Chondrocyte (in vitro differentiated cells): Measurements from ENCODE around the gene TMOD2. TPM values are rescaled to one million over a fixed set of nuclear protein-coding genes. Genes with fewer than 3 reads are reported as not detected.

Experiments used
- DNase-seq: peaks from one replicate; pipeline ENCODE4 v3.0.0; 2021; ENCODE audit warnings: mixed read lengths, low spot score
- H3K27ac Mint-ChIP-seq: one replicate; pipeline ENCODE4 v1.8.0; 2021; ENCODE audit warnings: mild to moderate bottlenecking, moderate library complexity, mixed read lengths; ENCODE audit not compliant: unreplicated experiment
- H3K27me3 Mint-ChIP-seq: 2 replicates; pipeline ENCODE4 v1.8.0; 2021; ENCODE audit warnings: low read depth, mixed read lengths
- H3K36me3 Mint-ChIP-seq: 2 replicates; pipeline ENCODE4 v1.8.0; 2021; ENCODE audit warnings: low read depth, mixed read lengths
- H3K4me1 Mint-ChIP-seq: 2 replicates; pipeline ENCODE4 v1.8.0; 2021; ENCODE audit warnings: low read depth, mild to moderate bottlenecking, mixed read lengths
- H3K4me3 Mint-ChIP-seq: one replicate; pipeline ENCODE4 v1.8.0; 2021; ENCODE audit warnings: mild to moderate bottlenecking, moderate library complexity, mixed read lengths; ENCODE audit not compliant: unreplicated experiment
- H3K9me3 Mint-ChIP-seq: 2 replicates; pipeline ENCODE4 v1.8.0; 2021; ENCODE audit warnings: low read depth, mixed read lengths
- CTCF ChIP-seq: fragments of 200-600 bp; sonication (generic); IDR thresholded peaks from 2 replicates; pipeline ENCODE4 v1.5.0; 2021; ENCODE audit warnings: antibody characterized with exemption, mild to moderate bottlenecking, moderate library complexity
- total RNA-seq: library from RNA; stranded (reverse); gene quantifications from 3 replicates; pipeline ENCODE4 v1.2.1, GENCODE V29; 2021

TMOD2 gene
- total RNA-seq, 1 donor from 2014 or later: 7.8 TPM

DNA sequence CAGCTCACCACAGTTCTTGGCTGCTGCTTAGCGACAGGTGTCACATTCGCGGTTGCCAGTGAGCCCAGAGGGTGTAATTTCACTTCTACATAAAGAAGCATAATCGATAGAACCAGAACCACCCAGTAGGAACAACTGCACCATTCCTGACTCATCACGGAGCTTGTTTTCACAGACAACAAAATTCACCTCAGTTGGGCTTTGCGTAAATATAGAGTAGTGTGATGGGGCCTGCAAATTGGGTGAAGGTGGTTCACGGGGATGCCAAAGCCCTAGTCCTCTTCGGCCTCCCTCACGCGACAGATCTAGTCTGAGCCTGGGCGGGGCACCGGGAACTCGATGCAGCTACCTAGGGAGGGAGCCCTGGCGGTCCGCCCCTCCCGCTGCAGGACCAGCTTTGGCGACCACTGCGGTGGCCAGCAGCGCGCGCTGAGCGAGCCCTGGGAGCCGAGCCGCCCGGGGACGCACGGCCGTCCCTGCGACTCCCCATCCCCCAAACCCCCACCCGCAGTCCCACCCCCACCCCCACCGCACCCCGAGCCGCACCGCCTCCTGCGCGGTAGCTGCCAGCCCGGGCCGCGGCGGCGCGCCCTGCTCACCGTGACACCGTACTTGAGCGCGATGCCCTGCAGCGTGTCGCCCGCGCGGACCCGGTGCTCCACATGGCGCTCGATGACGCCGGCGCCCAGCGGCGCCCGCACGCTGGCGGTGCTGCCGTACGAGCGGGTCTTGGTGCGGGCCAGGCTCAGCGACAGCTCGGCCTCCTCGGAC lies 14.5 kb upstream of the TMOD2 start:
- no peak for TF ChIP-seq CTCF
- peaks cover 18% of the 10 kb centered on the region for H3K4me1 Mint-ChIP-seq
- H3K27me3 Mint-ChIP-seq: peaks cover 1% of the 10 kb centered on the region
- H3K4me3 Mint-ChIP-seq: peak overlapping the region; percentile 66
- no peak overlapping the region for H3K27ac Mint-ChIP-seq
- H3K36me3 Mint-ChIP-seq: peaks cover 1% of the 10 kb centered on the region
- no peaks in the 10 kb centered on the region for H3K9me3 Mint-ChIP-seq
- DNase-seq: no peak

- DNase-seq: no peak
- no peak for TF ChIP-seq CTCF
- H3K27me3 Mint-ChIP-seq: peaks cover 4% of the 10 kb centered on the region
- H3K36me3 Mint-ChIP-seq: peaks cover 1% of the 10 kb centered on the region
- peak within 1 kb of the TSS; percentile 66 for H3K4me3 Mint-ChIP-seq
- H3K9me3 Mint-ChIP-seq: no peaks in the 10 kb centered on the region
- peaks cover 15% of the 10 kb centered on the region for H3K4me1 Mint-ChIP-seq
- H3K27ac Mint-ChIP-seq: no peak within 1 kb of the TSS
Measured at GRCh38 chr15:51737522-51738305, 13.7 kb upstream of the TMOD2 start, which contains the start of gene LYSMD2. Gene LYSMD2, minus strand, starts transcription at chr15:51737655. Its CDS starts 33 bp downstream, at chr15:51737622.

- H3K4me3 Mint-ChIP-seq: peak overlapping the region; percentile 64
- H3K27ac Mint-ChIP-seq: no peak overlapping the region
- no peak for DNase-seq
- H3K27me3 Mint-ChIP-seq: peaks cover 7% of the 10 kb centered on the region
- H3K9me3 Mint-ChIP-seq: no peaks in the 10 kb centered on the region
- TF ChIP-seq CTCF: no peak
- H3K36me3 Mint-ChIP-seq: no peaks in the 10 kb centered on the region
- peaks cover 15% of the 10 kb centered on the region for H3K4me1 Mint-ChIP-seq
Measured at GRCh38 chr15:51738553-51738952, 12.8 kb upstream of the TMOD2 start.

- Mint-ChIP-seq H3K27me3 (peaks cover 13% of the 10 kb centered on the region), H3K4me1 (peaks cover 15% of the 10 kb centered on the region), H3K27ac (no peak overlapping the region), H3K36me3 (no peaks in the 10 kb centered on the region), H3K9me3 (no peaks in the 10 kb centered on the region), H3K4me3 (no peak overlapping the region)
- TF ChIP-seq CTCF: no peak
- DNase-seq: no peak
Measured at GRCh38 chr15:51739061-51739712, 12.2 kb upstream of the TMOD2 start.

DNA sequence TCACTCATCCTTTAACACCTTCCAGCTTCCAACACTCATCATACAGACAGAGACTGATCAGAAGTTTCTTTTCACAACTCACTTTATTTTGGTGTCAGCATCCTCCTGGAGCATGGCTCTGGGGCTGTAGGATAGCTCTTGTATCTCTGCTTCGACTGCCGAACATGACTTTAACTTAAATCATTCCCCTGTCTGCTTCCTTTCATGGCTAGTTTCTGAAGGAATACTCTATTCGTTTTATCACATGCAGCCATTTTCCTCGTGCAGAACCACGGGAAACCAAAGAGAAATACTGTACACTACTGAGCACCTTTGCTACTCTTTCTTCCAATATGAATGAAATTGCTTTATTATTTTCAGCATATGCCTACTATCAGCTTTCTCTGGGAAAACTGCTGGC lies 2.1 kb upstream of the TMOD2 start:
- Mint-ChIP-seq H3K36me3 (no peaks in the 10 kb centered on the region), H3K9me3 (no peaks in the 10 kb centered on the region), H3K27ac (no peak overlapping the region), H3K27me3 (peaks cover 42% of the 10 kb centered on the region), H3K4me3 (no peak overlapping the region), H3K4me1 (peaks cover 14% of the 10 kb centered on the region)
- DNase-seq: no peak
- no peak for TF ChIP-seq CTCF
